Activated naive CD4-positive, alpha-beta T cell treated with anti-CD3 and anti-CD28 coated beads, Interleukin-2, amount 10 ng/mL, durations not matched to agents 5 hours and 36 hours (primary cell): ENCODE measurements around the gene HSPBAP1. TPM values are rescaled to one million over a fixed set of nuclear protein-coding genes. Genes with fewer than 3 reads are reported as not detected.

ENCODE experiments used
- total RNA-seq, 2 experiments: library from RNA; stranded (reverse); gene quantifications; one replicate each; pipeline ENCODE4 v1.2.3, GENCODE V29; 2021

HSPBAP1 gene
- total RNA-seq = 1 to 10 TPM; 8.8 to 9.9 TPM

DNA sequence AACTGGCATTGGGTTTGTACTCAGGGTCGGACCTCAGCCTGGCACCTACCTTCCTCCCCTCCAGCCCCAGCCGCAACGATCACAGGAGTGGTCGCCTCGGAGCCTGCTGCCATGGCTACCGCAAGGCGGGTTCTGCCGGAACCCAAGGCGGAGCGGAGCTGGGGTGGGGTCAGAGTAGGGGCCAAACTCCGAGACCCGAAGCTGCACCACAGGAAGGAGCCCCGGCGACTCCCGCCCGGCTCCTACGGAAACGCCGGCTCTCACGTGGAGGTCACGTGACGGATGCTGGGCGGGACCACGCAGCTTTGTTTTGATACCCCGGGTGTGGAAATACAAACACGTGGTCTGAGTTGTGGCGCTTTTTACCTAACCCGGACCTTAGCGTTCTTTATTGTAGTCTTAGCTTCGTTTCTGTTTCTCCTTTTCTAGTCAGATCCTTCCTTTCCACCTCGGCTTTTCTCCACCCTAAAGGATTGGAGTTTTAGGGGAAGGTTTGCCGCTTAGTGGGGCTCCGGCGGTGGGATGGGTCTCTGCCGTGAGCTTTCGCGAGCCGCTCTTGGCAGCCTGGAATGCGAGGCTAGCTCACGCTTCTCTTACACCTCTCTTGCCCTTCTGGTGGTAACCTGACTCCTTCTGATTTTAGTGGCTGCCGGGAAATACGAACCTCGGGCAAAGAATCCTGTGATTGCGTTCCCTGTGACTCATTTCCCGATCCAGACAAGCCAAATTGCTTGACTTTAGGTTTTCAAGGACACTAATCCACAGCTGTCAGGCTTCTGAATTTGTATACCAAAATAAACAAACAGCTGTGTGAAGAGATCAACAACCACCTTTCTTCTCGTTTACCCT is at the start of gene HSPBAP1:
Gene HSPBAP1, minus strand, starts transcription at position 264 of the 849 bp plus-strand sequence. Its CDS starts 151 bp downstream, at position 113.

DNA sequence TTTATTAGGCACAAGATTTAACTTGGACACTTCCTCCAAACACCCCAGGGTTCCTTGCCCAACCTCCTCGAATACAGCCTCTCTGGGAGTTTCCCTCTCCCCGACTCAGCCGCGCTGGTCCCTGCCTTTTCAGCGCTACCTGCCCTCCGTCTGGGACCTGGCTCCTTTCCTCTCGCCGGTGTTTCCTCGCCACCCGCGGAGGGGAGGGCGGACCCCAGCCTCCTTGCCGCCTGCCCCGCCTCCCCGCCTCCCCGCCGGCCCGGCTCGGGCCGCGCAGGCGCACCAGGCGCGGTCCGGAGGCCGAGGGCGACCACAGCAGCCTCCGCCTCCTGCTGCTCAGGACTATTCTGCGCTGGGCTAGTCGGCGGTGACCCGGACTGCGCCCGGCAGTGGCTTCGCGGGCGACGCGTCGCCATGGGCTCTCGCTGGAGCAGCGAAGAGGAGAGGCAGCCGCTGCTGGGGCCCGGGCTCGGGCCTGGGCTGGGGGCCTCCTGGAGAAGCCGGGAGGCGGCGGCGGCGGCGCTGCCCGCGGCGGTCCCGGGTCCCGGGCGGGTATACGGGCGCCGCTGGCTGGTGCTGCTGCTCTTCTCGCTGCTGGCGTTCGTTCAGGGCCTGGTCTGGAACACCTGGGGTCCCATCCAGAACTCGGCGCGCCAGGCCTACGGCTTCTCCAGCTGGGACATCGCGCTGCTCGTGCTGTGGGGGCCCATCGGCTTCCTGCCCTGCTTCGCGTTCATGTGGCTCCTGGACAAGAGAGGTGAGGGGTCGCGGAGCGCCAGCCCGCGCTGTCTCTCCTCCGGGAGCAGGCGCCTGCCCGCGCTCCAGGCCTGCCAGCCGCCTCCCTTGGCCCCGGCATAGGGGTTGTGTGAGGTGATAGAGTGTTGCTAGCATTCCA is 1.4 kb upstream of the HSPBAP1 start, which contains the start of gene SLC49A4:
Gene SLC49A4, plus strand, starts transcription at position 291 of the 895 bp plus-strand sequence. Its CDS starts 124 bp downstream, at position 415.

Other genes starting within 250 kb of the HSPBAP1 start
- 10 to 100 TPM; 92.5 to 98.4 TPM for gene PARP9, start 229.5 kb downstream of the HSPBAP1 start, total RNA-seq
- 10 to 100 TPM; 92.4 to 94.8 TPM for gene DTX3L, start 229.5 kb downstream of the HSPBAP1 start, total RNA-seq
- 10 to 100 TPM; 70.1 to 71.0 TPM for gene PARP15, start 216.2 kb downstream of the HSPBAP1 start, total RNA-seq
- 100 to 1,000 TPM; 106 to 108 TPM for gene PARP14, start 113.0 kb downstream of the HSPBAP1 start, total RNA-seq
- gene SLC49A4, start 1.2 kb upstream of the HSPBAP1 start, total RNA-seq = 1 to 10 TPM; 3.9 to 4.0 TPM
- not detected for gene SEMA5B, start 233.9 kb upstream of the HSPBAP1 start, total RNA-seq